Smooth muscle cell (in vitro differentiated cells): ENCODE measurements around the gene EPAS1. TPM values are rescaled to one million over a fixed set of nuclear protein-coding genes. Genes with fewer than 3 reads are reported as not detected.
A peak's percentile ranks its signal among the peaks of the same experiment; 100 is the strongest.

Experiments used
- DNase-seq: peaks from one replicate; lab custom pipeline; 2025; ENCODE audit not compliant: unreplicated experiment; lab: John Stamatoyannopoulos, UW
- H2AFZ ChIP-seq: fragments of 200-600 bp; sonication (generic); 2 replicates; pipeline ENCODE4 v1.6.0; 2016; ENCODE audit warnings: antibody characterized with exemption, low read depth, mild to moderate bottlenecking
- H3F3A ChIP-seq: fragments of 200-600 bp; sonication (generic); 2 replicates; pipeline ENCODE4 v1.6.0; 2017; ENCODE audit warnings: antibody characterized with exemption, low read depth
- H3K27ac ChIP-seq: fragments of 200-600 bp; sonication (generic); 2 replicates; pipeline ENCODE4 v1.5.1; 2016; ENCODE audit warnings: low read depth, mild to moderate bottlenecking
- H3K27me3 ChIP-seq: fragments of 200-600 bp; sonication (generic); 2 replicates; pipeline ENCODE4 v1.6.1; 2016; ENCODE audit warnings: low read depth, mild to moderate bottlenecking
- H3K36me3 ChIP-seq: fragments of 200-600 bp; sonication (generic); 2 replicates; pipeline ENCODE4 v1.5.1; 2016; ENCODE audit warnings: low read depth
- H3K4me1 ChIP-seq: fragments of 200-600 bp; sonication (generic); 2 replicates; pipeline ENCODE4 v1.5.1; 2016; ENCODE audit warnings: low read depth
- H3K4me2 ChIP-seq: fragments of 200-600 bp; sonication (generic); 2 replicates; pipeline ENCODE4 v1.6.0; 2016; ENCODE audit warnings: mild to moderate bottlenecking
- H3K4me3 ChIP-seq: fragments of 200-600 bp; sonication (generic); 2 replicates; pipeline ENCODE4 v1.5.1; 2016; ENCODE audit warnings: mild to moderate bottlenecking
- H3K79me2 ChIP-seq: fragments of 200-600 bp; sonication (generic); 2 replicates; pipeline ENCODE4 v1.6.0; 2016; ENCODE audit warnings: low read depth, mild to moderate bottlenecking
- H3K9ac ChIP-seq: fragments of 200-600 bp; sonication (generic); 2 replicates; pipeline ENCODE4 v1.6.0; 2016; ENCODE audit warnings: low read depth
- H3K9me3 ChIP-seq: fragments of 200-600 bp; sonication (generic); replicated peaks from 2 replicates; pipeline ENCODE4 v1.5.1; 2016; ENCODE audit warnings: low read depth
- H4K20me1 ChIP-seq: fragments of 200-600 bp; sonication (generic); 2 replicates; pipeline ENCODE4 v1.6.0; 2016; ENCODE audit warnings: low read depth
- CTCF ChIP-seq: fragments of 200-600 bp; sonication (generic); IDR thresholded peaks from 2 replicates; pipeline ENCODE4 v1.5.1; 2017; ENCODE audit warnings: borderline replicate concordance, mild to moderate bottlenecking, antibody characterized with exemption; ENCODE audit not compliant: insufficient read depth, poor library complexity, severe bottlenecking
- WGBS: methylation state at CpG from one replicate; pipeline ENCODE4 v1.1.7; 2016; ENCODE audit warnings: low lambda C conversion rate; 5-methylcytosine and 5-hydroxymethylcytosine counted together
- polyA plus RNA-seq: library from polyadenylated mRNA; unstranded; fragments of >200 nt; fragmentation: Nextera tagmentation; extraction: Ambion mirVana; gene quantifications from 2 replicates; pipeline ENCODE4 v1.2.1, GENCODE V29; 2016
- total RNA-seq: library from RNA; depleted of rRNA; stranded (reverse); fragments of >200 nt; gene quantifications from 2 replicates; pipeline ENCODE4 v1.2.3, GENCODE V29; 2014

The EPAS1 gene
- total and polyA plus RNA-seq, 2 experiments from 2014 or later = 31.7 to 91.6 TPM

- no peaks in the 10 kb centered on the region for H4K20me1 ChIP-seq
- H2AFZ ChIP-seq = no peak overlapping the region
- H3K27ac ChIP-seq = peak overlapping the region; percentile 4
- H3K4me3 ChIP-seq = no peak overlapping the region
- H3K36me3 ChIP-seq = no peaks in the 10 kb centered on the region
- no peaks in the 10 kb centered on the region for H3K79me2 ChIP-seq
- peak overlapping the region; percentile 73 for H3K4me2 ChIP-seq
- 82% methylated on average over 1 of the region's 1 CpG for WGBS
- H3K9ac ChIP-seq = no peak overlapping the region
- TF ChIP-seq CTCF = no peak
- H3K4me1 ChIP-seq = peaks cover 13% of the 10 kb centered on the region
- H3K27me3 ChIP-seq = no peaks in the 10 kb centered on the region
- no peaks in the 10 kb centered on the region for H3K9me3 ChIP-seq
- peaks cover 9% of the 10 kb centered on the region for H3F3A ChIP-seq
- no peak for DNase-seq
Measured at GRCh38 chr2:46267616-46268015, 29.6 kb upstream of the EPAS1 start.

- Histone ChIP-seq H3K4me2 (peak overlapping the region; percentile 73), H3K27me3 (no peaks in the 10 kb centered on the region), H3K9ac (no peak overlapping the region), H3K9me3 (no peaks in the 10 kb centered on the region), H2AFZ (no peak overlapping the region), H4K20me1 (no peaks in the 10 kb centered on the region), H3K36me3 (no peaks in the 10 kb centered on the region), H3F3A (peaks cover 9% of the 10 kb centered on the region), H3K79me2 (no peaks in the 10 kb centered on the region), H3K4me1 (peaks cover 13% of the 10 kb centered on the region), H3K27ac (peak overlapping the region; percentile 21), H3K4me3 (no peak overlapping the region)
- no peak for TF ChIP-seq CTCF
- WGBS = 63% methylated on average over 2 of the region's 2 CpGs
- no peak for DNase-seq
Measured at GRCh38 chr2:46268196-46268595, 29.0 kb upstream of the EPAS1 start.

- Histone ChIP-seq H3F3A (peaks cover 9% of the 10 kb centered on the region), H3K4me1 (peaks cover 13% of the 10 kb centered on the region), H4K20me1 (no peaks in the 10 kb centered on the region), H3K36me3 (no peaks in the 10 kb centered on the region), H3K9ac (no peak overlapping the region), H3K79me2 (no peaks in the 10 kb centered on the region), H3K27me3 (no peaks in the 10 kb centered on the region), H3K27ac (peak overlapping the region; percentile 77), H3K4me2 (peak overlapping the region; percentile 73), H3K9me3 (no peaks in the 10 kb centered on the region), H3K4me3 (no peak overlapping the region), H2AFZ (no peak overlapping the region)
- WGBS = 65% methylated on average over 4 of the region's 4 CpGs
- no peak for DNase-seq
- TF ChIP-seq CTCF = no peak
Measured at GRCh38 chr2:46269001-46269400, 28.2 kb upstream of the EPAS1 start.

- Histone ChIP-seq H3K4me2 (peak overlapping the region; percentile 73), H3K9ac (peak overlapping the region; percentile 13), H2AFZ (peak overlapping the region; percentile 24), H3F3A (peaks cover 9% of the 10 kb centered on the region), H3K36me3 (no peaks in the 10 kb centered on the region), H3K27ac (peak overlapping the region; percentile 77), H3K9me3 (no peaks in the 10 kb centered on the region), H3K4me3 (no peak overlapping the region), H3K79me2 (no peaks in the 10 kb centered on the region), H4K20me1 (no peaks in the 10 kb centered on the region), H3K27me3 (no peaks in the 10 kb centered on the region), H3K4me1 (peaks cover 13% of the 10 kb centered on the region)
- DNase-seq = no peak
- 15% methylated on average over 11 of the region's 11 CpGs for WGBS
- no peak for TF ChIP-seq CTCF
Measured at GRCh38 chr2:46269544-46270273, 27.5 kb upstream of the EPAS1 start.
